CD14-positive monocyte (primary cell): ENCODE results near the gene RYR3. TPM values are rescaled to one million over a fixed set of nuclear protein-coding genes. Genes with fewer than 3 reads are reported as not detected.

Experiments used
- DNase-seq, 3 donors: peaks; one replicate each; pipeline ENCODE4 v3.0.0-alpha.2; 2011 to 2022
- H2AFZ ChIP-seq: 2 replicates; pipeline ENCODE4 v1.6.0; 2012; ENCODE audit warnings: mild to moderate bottlenecking, low read depth, low read length, inconsistent platforms; ENCODE audit not compliant: insufficient read depth, poor library complexity, severe bottlenecking
- H3K27ac ChIP-seq, 2 donors: 1 replicate in 1 of 2; 2 replicates in 1 of 2; pipeline ENCODE4 v1.5.1; 2012 to 2013; ENCODE audit warnings: low read length in 2 of 2, control low read depth in 1 of 2, inconsistent platforms in 1 of 2, low read depth in 1 of 2, mild to moderate bottlenecking in 1 of 2
- H3K27me3 ChIP-seq, 2 donors: one replicate each; pipeline versions ENCODE4 v1.6.0 to v1.6.1; 2011 to 2013; ENCODE audit warnings: low read length in 2 of 2; ENCODE audit not compliant: control insufficient read depth in 2 of 2, insufficient read depth in 2 of 2
- H3K36me3 ChIP-seq, 2 donors: replicated peaks in 1 of 2; 1 replicate in 1 of 2; 2 replicates in 1 of 2; pipeline versions ENCODE4 v1.5.1 to v1.6.1; 2012 to 2013; ENCODE audit warnings: low read length in 2 of 2, control low read depth in 1 of 2, inconsistent platforms in 1 of 2, mild to moderate bottlenecking in 1 of 2; ENCODE audit not compliant: insufficient read depth in 2 of 2, control insufficient read depth in 1 of 2
- H3K4me1 ChIP-seq, 2 donors: 1 replicate in 1 of 2; 2 replicates in 1 of 2; pipeline versions ENCODE4 v1.5.1 to v1.6.1; 2012 to 2013; ENCODE audit warnings: low read length in 2 of 2, control low read depth in 1 of 2, inconsistent platforms in 1 of 2, mild to moderate bottlenecking in 1 of 2, moderate library complexity in 1 of 2; ENCODE audit not compliant: insufficient read depth in 2 of 2, control insufficient read depth in 1 of 2
- H3K4me2 ChIP-seq: replicated peaks from 2 replicates; pipeline ENCODE3; 2012; ENCODE audit warnings: low read length, moderate library complexity, mild to moderate bottlenecking; ENCODE audit not compliant: poor library complexity, severe bottlenecking; ENCODE audit errors: extremely low read depth
- H3K4me3 ChIP-seq, 3 experiments: fragments of 200-600 bp in 1 of 3; sonication (generic) in 1 of 3; replicated peaks in 1 of 3; 1 replicate in 2 of 3; 2 replicates in 1 of 3; pipeline ENCODE4 v1.5.1; 2011 to 2013; ENCODE audit warnings: low read length in 3 of 3, mild to moderate bottlenecking in 3 of 3, control low read depth in 2 of 3, low read depth in 2 of 3, inconsistent platforms in 1 of 3, moderate library complexity in 1 of 3
- H3K79me2 ChIP-seq: 2 replicates; pipeline ENCODE4 v1.6.0; 2012; ENCODE audit warnings: mild to moderate bottlenecking, control low read depth, inconsistent platforms, low read length, moderate library complexity; ENCODE audit not compliant: insufficient read depth
- H3K9ac ChIP-seq: 2 replicates; pipeline ENCODE4 v1.6.0; 2017; ENCODE audit warnings: low read length, mild to moderate bottlenecking; ENCODE audit not compliant: insufficient read depth, poor library complexity, severe bottlenecking
- H3K9me3 ChIP-seq, 2 donors: replicated peaks in 1 of 2; 1 replicate in 1 of 2; 2 replicates in 1 of 2; pipeline versions ENCODE4 v1.5.1 to v1.6.1; 2012 to 2013; ENCODE audit warnings: low read length in 2 of 2, control low read depth in 1 of 2; ENCODE audit not compliant: control insufficient read depth in 1 of 2, insufficient read depth in 1 of 2
- H4K20me1 ChIP-seq: 2 replicates; pipeline ENCODE4 v1.6.0; 2012; ENCODE audit warnings: mild to moderate bottlenecking, low read length, control low read depth, moderate library complexity; ENCODE audit not compliant: insufficient read depth
- H3K27ac Mint-ChIP-seq, 7 donors: one replicate each; pipeline ENCODE4 v1.8.0; 2020; ENCODE audit warnings: mild to moderate bottlenecking in 7 of 7, mixed read lengths in 7 of 7, moderate library complexity in 6 of 7, inconsistent platforms in 2 of 7
- H3K27me3 Mint-ChIP-seq, 3 donors: one replicate each; pipeline ENCODE4 v1.8.0; 2021 to 2022; ENCODE audit warnings: low read depth in 3 of 3, mild to moderate bottlenecking in 3 of 3, mixed read lengths in 3 of 3, moderate library complexity in 3 of 3, inconsistent platforms in 1 of 3
- H3K36me3 Mint-ChIP-seq, 2 donors: one replicate each; pipeline ENCODE4 v1.8.0; 2020; ENCODE audit warnings: mixed read lengths in 2 of 2, inconsistent platforms in 1 of 2, mild to moderate bottlenecking in 1 of 2
- H3K4me1 Mint-ChIP-seq: one replicate; pipeline ENCODE4 v1.8.0; 2020; ENCODE audit warnings: mild to moderate bottlenecking, mixed read lengths
- H3K4me3 Mint-ChIP-seq, 2 donors: one replicate each; pipeline ENCODE4 v1.8.0; 2020; ENCODE audit warnings: mild to moderate bottlenecking in 2 of 2, mixed read lengths in 2 of 2, moderate library complexity in 1 of 2
- H3K9me3 Mint-ChIP-seq, 7 donors: one replicate each; pipeline ENCODE4 v1.8.0; 2020 to 2022; ENCODE audit warnings: mixed read lengths in 7 of 7, mild to moderate bottlenecking in 6 of 7, moderate library complexity in 6 of 7, inconsistent platforms in 2 of 7
- CTCF ChIP-seq: fragments of 200-600 bp; IDR thresholded peaks from one replicate; pipeline ENCODE4 v1.8.0; 2022; ENCODE audit warnings: antibody characterized with exemption, mild to moderate bottlenecking
- WGBS: methylation state at CpG from one replicate; pipeline ENCODE4 v1.1.5; 2013; ENCODE audit warnings: missing lambda C conversion rate; ENCODE audit not compliant: insufficient coverage; 5-methylcytosine and 5-hydroxymethylcytosine counted together
- intact Hi-C, 2 donors: fragments of 100-400 bp; cut with micrococcal nuclease; formaldehyde crosslinking; loops; one replicate each; pipeline versions ENCODE4 v1.15.0 to v1.15.1; 2023
- polyA plus RNA-seq, 3 donors: library from polyadenylated mRNA; depleted of rRNA in 1 of 3; unstranded in 2 of 3; stranded (reverse) in 1 of 3; fragments of 300-500 nt in 2 of 3; fragments of >200 nt in 1 of 3; fragmentation: Illumina TruSeq in 2 of 3; gene quantifications; 1 replicate in 2 of 3; 2 replicates in 1 of 3; pipeline ENCODE4 v1.2.3, GENCODE V29; 2012 to 2021

The RYR3 gene
- polyA plus RNA-seq, 3 donors = not detected

GRCh38 chr15:33402600-33402999, 91.8 kb downstream of the RYR3 start:
- intact Hi-C loops = no loop called here
- Histone ChIP-seq H3K9me3 (no peaks in the 10 kb centered on the region), H3K27me3 (no peaks in the 10 kb centered on the region), H2AFZ (no peak overlapping the region), H3K27ac (no peak overlapping the region), H3K4me1 (no peaks in the 10 kb centered on the region), H3K4me2 (no peak overlapping the region), H4K20me1 (no peaks in the 10 kb centered on the region), H3K9ac (no peak overlapping the region), H3K79me2 (no peaks in the 10 kb centered on the region), H3K4me3 (no peak overlapping the region), H3K36me3 (no peaks in the 10 kb centered on the region)
- Mint-ChIP-seq H3K27me3 (peaks cover 1 to 3% (median 2%) of the 10 kb centered on the region in 3 donors), H3K4me3 (no peak overlapping the region), H3K36me3 (no peaks in the 10 kb centered on the region), H3K4me1 (no peaks in the 10 kb centered on the region), H3K27ac (no peak overlapping the region), H3K9me3 (peaks cover 0 to 3% (median 0%) of the 10 kb centered on the region in 7 donors)
- DNase-seq = no peak
- WGBS = 89% methylated on average over 1 of the region's 2 CpGs
- TF ChIP-seq CTCF = no peak

- intact Hi-C loops = no loop called here
- H3K4me1 Mint-ChIP-seq = no peaks in the 10 kb centered on the region
- H3K79me2 ChIP-seq = no peaks in the 10 kb centered on the region
- H3K4me3 Mint-ChIP-seq = no peak overlapping the region
- H4K20me1 ChIP-seq = no peaks in the 10 kb centered on the region
- no peak overlapping the region for H3K27ac ChIP-seq
- no peaks in the 10 kb centered on the region for H3K27me3 ChIP-seq
- no peak overlapping the region for H3K27ac Mint-ChIP-seq
- no peaks in the 10 kb centered on the region for H3K36me3 ChIP-seq
- peaks cover 0 to 4% (median 2%) of the 10 kb centered on the region in 7 donors for H3K9me3 Mint-ChIP-seq
- H3K9me3 ChIP-seq = no peaks in the 10 kb centered on the region
- no peak overlapping the region for H2AFZ ChIP-seq
- DNase-seq = no peak
- WGBS = no CpG with 5 or more reads among the region's 1 CpG
- no peak for TF ChIP-seq CTCF
- no peaks in the 10 kb centered on the region for H3K36me3 Mint-ChIP-seq
- H3K4me3 ChIP-seq = no peak overlapping the region
- H3K4me2 ChIP-seq = no peak overlapping the region
- peaks cover 0 to 2% (median 1%) of the 10 kb centered on the region in 3 donors for H3K27me3 Mint-ChIP-seq
- no peaks in the 10 kb centered on the region for H3K4me1 ChIP-seq
- H3K9ac ChIP-seq = no peak overlapping the region
Measured at GRCh38 chr15:33405096-33405495, 94.3 kb downstream of the RYR3 start.
